ENCODE measurements around the gene ARVCF.

DNA sequence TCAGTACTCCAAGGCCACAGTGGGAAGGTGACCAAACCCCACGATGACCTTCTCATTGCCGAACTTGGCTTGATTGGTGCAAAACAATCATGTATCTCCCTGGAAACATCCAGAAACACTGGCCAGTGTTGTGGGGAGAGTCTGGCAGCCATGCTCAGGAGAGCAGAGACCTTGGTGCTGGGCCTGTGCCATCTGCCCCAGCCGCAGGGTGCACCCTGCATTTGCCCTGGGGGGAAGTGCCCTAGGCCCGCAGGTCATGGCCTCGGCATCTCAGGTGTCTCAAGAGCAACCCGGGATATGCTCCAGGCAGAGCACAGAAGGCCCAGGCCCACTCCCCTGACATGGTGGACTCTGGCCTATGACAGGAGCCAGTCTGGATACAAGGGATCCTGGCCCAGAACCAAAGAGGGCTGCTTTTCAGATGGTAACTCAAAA, 23.7 kb downstream of the ARVCF start:
- TF ChIP-seq, protein P1, sequence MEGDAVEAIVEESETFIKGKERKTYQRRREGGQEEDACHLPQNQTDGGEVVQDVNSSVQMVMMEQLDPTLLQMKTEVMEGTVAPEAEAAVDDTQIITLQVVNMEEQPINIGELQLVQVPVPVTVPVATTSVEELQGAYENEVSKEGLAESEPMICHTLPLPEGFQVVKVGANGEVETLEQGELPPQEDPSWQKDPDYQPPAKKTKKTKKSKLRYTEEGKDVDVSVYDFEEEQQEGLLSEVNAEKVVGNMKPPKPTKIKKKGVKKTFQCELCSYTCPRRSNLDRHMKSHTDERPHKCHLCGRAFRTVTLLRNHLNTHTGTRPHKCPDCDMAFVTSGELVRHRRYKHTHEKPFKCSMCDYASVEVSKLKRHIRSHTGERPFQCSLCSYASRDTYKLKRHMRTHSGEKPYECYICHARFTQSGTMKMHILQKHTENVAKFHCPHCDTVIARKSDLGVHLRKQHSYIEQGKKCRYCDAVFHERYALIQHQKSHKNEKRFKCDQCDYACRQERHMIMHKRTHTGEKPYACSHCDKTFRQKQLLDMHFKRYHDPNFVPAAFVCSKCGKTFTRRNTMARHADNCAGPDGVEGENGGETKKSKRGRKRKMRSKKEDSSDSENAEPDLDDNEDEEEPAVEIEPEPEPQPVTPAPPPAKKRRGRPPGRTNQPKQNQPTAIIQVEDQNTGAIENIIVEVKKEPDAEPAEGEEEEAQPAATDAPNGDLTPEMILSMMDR (IDR thresholded peaks at IDR 0.05), result no peak
- TF ChIP-seq POLR2AphosphoS5 (IDR thresholded peaks at IDR 0.05), result no peak
- no peak for TF ChIP-seq POLR2A (IDR thresholded peaks at IDR 0.05)
